Measurements from ENCODE around the gene FZR1. TPM values are rescaled to one million over a fixed set of nuclear protein-coding genes. Genes with fewer than 3 reads are reported as not detected.

The FZR1 gene
- total and polyA plus RNA-seq, 8 donors, result 15.1 to 34.2 (median 20.4) TPM

DNA sequence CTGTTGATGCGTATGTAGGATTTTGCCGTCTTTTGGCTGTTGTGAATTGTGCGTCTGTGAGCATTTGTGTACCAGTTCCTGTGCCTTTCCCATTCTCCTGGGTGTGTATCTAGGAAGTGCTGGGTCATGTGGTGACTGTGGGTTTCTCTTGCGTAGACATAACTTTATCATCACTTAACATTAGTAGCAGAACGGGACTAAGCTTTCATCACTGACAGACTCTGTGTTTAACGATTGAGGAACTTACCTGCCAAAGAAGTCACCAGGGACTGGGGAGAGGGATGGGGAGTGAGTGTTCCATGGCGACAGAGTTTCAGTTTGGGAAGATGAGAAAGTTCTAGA, 15.0 kb downstream of the FZR1 start:
- Histone ChIP-seq H3K27me3 (no peaks in the 10 kb centered on the region), H3K4me1 (peaks cover 0 to 16% (median 7%) of the 10 kb centered on the region in 3 donors), H3K27ac (no peak overlapping the region), H3K4me3 (no peak overlapping the region), H3K36me3 (peaks cover under 1 to 13% (median 5%) of the 10 kb centered on the region in 3 donors), H3K9me3 (no peaks in the 10 kb centered on the region)
- ATAC-seq (no peak), DNase-seq (no peak), FAIRE-seq (no peak)
- intact Hi-C loops (cut with DNase I), result no loop called here
- TF ChIP-seq, protein P1, sequence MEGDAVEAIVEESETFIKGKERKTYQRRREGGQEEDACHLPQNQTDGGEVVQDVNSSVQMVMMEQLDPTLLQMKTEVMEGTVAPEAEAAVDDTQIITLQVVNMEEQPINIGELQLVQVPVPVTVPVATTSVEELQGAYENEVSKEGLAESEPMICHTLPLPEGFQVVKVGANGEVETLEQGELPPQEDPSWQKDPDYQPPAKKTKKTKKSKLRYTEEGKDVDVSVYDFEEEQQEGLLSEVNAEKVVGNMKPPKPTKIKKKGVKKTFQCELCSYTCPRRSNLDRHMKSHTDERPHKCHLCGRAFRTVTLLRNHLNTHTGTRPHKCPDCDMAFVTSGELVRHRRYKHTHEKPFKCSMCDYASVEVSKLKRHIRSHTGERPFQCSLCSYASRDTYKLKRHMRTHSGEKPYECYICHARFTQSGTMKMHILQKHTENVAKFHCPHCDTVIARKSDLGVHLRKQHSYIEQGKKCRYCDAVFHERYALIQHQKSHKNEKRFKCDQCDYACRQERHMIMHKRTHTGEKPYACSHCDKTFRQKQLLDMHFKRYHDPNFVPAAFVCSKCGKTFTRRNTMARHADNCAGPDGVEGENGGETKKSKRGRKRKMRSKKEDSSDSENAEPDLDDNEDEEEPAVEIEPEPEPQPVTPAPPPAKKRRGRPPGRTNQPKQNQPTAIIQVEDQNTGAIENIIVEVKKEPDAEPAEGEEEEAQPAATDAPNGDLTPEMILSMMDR (IDR thresholded peaks at IDR 0.05), result no peak
- 88% methylated on average over 7 of the region's 7 CpGs for WGBS, 2 donors

DNA sequence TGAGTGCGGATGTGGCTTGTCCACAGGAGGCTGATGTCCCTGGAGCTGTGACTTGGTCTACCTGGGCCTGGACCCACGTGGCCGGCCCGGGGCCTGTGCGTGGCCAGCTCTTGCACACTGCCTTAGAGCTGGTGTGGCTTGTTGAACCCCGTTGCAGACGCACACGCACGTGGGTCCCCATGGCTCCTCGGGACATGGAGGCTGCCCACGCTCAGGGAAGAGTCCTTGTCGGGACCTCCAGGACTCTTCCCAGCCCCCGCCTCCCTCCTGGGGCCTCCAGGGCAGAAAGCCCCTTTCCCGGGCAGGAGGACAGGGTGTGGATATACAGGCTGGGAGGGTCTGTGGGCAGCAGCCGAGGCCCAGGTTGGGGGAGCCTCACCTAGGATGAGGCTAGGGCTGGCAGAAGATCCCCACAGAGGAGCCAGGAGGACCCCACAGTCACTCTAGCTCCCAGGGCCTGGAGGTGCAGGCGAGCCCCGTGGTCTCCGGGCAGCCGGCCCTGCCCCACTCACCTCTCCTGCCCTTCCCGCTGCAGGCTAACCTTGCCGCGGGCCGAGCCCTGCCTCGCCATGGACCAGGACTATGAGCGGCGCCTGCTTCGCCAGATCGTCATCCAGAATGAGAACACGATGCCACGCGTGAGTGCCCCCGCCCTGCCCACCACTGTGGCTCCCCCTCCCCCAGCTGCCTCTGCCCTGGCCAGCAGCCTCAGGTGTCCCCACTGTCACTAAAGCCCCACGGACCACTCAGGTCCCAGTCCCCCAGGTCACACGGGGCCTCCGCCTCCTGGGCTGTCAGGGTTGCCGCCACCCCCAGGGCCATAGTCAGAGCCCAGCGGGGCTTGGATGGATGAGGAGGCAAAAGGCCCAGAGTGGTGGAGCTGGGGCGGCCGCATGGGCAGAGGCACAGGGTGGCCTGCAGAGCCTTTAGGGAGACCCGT, 16.6 kb downstream of the FZR1 start:
- H3K9me3 ChIP-seq, result no peaks in the 10 kb centered on the region
- H3K4me1 ChIP-seq, result peaks cover 0 to 7% (median 7%) of the 10 kb centered on the region in 3 donors
- intact Hi-C loops (cut with DNase I), result no loop called here
- peak in 1 of 6 donors; percentile 48 for DNase-seq
- WGBS, 2 donors, result 92 to 94% methylated on average over 34 to 40 of the region's 40 CpGs
- no peaks in the 10 kb centered on the region for H3K27me3 ChIP-seq
- H3K36me3 ChIP-seq, result peaks cover 3 to 22% (median 9%) of the 10 kb centered on the region in 3 donors
- TF ChIP-seq, protein P1 (IDR thresholded peaks at IDR 0.05), result no peak
- no peak overlapping the region for H3K4me3 ChIP-seq
- ATAC-seq, result no peak
- no peak overlapping the region for H3K27ac ChIP-seq
- FAIRE-seq, result no peak

DNA sequence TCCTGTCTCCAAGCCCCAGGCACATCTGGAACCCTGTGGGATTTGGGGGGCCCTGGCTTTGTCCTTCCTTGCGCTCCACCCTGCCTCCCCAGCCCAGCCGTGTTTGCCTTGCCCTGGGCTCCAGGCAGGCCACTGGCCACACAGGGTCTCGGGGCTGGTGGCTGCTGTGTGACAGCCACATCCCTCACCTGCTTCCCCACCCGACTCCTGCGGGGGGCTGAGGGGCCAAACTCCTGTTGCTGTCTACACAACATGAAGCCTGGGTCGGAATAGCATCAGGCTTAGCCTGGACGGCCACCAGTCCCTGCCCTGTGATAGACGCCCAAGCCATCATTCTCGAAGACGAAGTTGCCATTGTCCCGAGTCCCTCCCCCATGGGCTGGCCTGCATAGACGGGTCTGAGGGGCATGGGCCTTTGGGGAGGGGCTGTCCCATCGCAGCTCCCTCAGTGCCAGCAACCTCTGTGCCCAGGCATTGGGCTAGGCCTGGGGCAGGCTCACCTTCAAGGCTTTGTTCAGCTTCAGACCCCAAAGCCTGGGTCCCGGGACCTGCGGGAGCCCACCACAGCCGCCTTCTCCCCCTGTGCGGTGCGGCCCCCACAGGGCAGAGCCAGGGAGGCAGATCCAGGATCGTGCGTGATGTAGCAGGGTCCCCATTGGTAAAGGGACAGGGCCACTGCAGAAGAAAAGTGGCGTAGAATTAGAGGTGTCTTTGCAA, 17.4 kb downstream of the FZR1 start:
- Histone ChIP-seq H3K4me3 (no peak overlapping the region), H3K27ac (no peak overlapping the region), H3K27me3 (no peaks in the 10 kb centered on the region), H3K9me3 (no peaks in the 10 kb centered on the region), H3K36me3 (peaks cover 3 to 24% (median 9%) of the 10 kb centered on the region in 3 donors), H3K4me1 (peaks cover 0 to 5% (median under 1%) of the 10 kb centered on the region in 3 donors)
- ATAC-seq (no peak), DNase-seq (no peak), FAIRE-seq (no peak)
- TF ChIP-seq, protein P1 (IDR thresholded peaks at IDR 0.05), result no peak
- intact Hi-C loops (cut with DNase I), result no loop called here
- 88 to 89% methylated on average over 21 of the region's 21 CpGs for WGBS, 2 donors

DNA sequence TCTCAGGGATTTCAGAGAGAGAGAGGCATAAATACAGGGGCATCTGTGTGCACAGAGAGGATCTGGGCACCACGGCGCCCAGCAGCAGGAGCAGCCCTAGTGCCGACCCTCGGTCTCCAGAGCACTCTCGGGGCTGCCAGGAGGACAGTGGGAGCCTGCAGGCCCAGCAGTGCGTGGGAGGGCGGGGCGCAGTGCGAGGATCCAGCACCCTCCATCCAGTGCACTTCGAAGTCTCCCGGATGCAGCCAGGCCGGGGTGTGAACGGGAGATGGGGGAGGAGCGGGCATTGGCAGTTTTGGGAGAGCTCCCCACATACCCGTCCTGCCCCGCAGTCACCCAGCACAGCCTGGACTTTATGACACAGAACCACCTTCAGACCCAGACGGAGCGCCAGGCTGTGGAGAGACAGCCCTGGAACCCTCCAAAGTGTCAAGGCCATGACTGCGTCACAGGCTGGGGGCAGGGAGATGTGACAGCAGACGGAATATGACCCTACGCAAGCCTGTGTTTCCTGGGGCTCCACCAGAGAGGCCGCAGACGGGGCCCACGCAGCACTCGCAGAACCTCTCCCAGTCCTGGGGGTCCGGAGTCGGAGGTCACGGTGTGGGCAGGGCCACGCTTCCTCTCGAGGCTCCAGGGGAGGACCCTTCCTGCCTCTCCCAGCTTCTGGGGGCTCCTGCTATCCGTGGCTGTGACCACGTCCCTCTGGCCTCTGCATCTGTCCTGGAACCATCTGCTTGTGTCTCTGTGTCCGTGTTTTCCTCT, 18.1 kb downstream of the FZR1 start:
- peak in 1 of 6 donors; percentile 65 for DNase-seq
- Histone ChIP-seq H3K27me3 (no peaks in the 10 kb centered on the region), H3K4me3 (no peak overlapping the region), H3K4me1 (no peaks in the 10 kb centered on the region), H3K36me3 (peaks cover 3 to 24% (median 9%) of the 10 kb centered on the region in 3 donors), H3K27ac (no peak overlapping the region), H3K9me3 (no peaks in the 10 kb centered on the region)
- intact Hi-C loops (cut with DNase I), result no loop called here
- FAIRE-seq, result no peak
- 92 to 94% methylated on average over 33 of the region's 33 CpGs for WGBS, 2 donors
- TF ChIP-seq, protein P1 (IDR thresholded peaks at IDR 0.05), result no peak
- no peak for ATAC-seq

Measured in pancreas (tissue), 10 donors.